Aortic smooth muscle cell (primary cell): ENCODE results near the gene PITRM1. TPM values are rescaled to one million over a fixed set of nuclear protein-coding genes. Genes with fewer than 3 reads are reported as not detected.

Source experiments
- total RNA-seq: library from RNA; depleted of rRNA; stranded (reverse); fragments of >200 nt; gene quantifications from 2 replicates; pipeline ENCODE4 v1.2.3, GENCODE V29; 2014

PITRM1 gene
- 128 and 137 TPM in 2 replicates for total RNA-seq

DNA sequence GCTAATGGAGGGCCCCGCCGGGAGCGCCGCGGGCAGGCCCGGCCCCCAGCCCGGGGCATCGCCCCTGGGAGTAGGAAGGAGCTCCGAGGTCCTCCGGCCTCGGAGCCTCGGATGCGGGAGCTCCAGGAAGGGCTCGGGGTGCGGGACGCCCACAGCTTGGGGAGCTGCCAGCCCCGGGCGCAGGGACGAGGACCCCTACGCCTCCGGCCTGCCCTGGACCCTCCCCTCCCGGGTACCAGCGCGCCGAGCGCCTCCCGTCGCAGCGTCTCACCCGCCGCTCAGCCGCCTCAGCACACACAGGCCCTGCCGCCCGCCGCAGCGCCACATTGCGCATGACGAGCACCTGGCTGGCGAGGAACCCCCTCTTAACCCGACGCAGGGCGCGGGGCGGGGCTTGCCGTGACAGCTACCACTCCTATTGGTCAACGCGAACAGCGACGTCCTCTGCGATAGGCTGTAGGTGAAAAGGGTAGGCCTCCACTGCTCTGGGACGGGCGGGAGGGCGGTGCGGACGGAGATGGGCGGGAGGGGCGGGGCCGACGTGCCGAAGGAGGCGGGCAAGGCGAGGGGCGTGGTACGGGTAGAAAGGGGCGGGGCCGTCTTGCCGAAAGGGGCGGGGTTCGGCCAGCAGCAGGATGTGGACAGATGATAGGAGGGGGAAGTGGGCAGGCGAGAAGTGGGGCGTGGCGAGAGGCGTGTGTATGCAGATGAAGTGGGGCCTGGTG is at the start of gene PITRM1:
PITRM1 (minus strand) TSS at position 337 of the 725 bp plus-strand sequence; CDS start at position 327, 10 bp downstream.

Other genes with a start within 250 kb of the PITRM1 start
- gene PFKP, start 105.2 kb downstream of the PITRM1 start, total RNA-seq: 156 and 265 TPM in 2 replicates